T-helper 2 cell treated with Interferon-gamma antibody and Interleukin-4, amounts not matched to agents 5 μg/mL and 100 μg/mL, for 36 hours (primary cell): ENCODE data around the gene PEX10.

Experiments used
- DNase-seq: peaks from one replicate; pipeline ENCODE4 v3.0.0; 2021; ENCODE audit warnings: low spot score
- H3K27ac Mint-ChIP-seq: one replicate; pipeline ENCODE4 v1.8.0; 2021; ENCODE audit warnings: mild to moderate bottlenecking, mixed read lengths
- H3K27me3 Mint-ChIP-seq: one replicate; pipeline ENCODE4 v1.8.0; 2021; ENCODE audit warnings: low read depth, mixed read lengths
- H3K36me3 Mint-ChIP-seq: one replicate; pipeline ENCODE4 v1.8.0; 2021; ENCODE audit warnings: low read depth, mixed read lengths
- H3K4me1 Mint-ChIP-seq: one replicate; pipeline ENCODE4 v1.8.0; 2021; ENCODE audit warnings: low read depth, mixed read lengths
- H3K4me3 Mint-ChIP-seq: one replicate; pipeline ENCODE4 v1.8.0; 2022; ENCODE audit warnings: mild to moderate bottlenecking, moderate library complexity, mixed read lengths
- H3K9me3 Mint-ChIP-seq: one replicate; pipeline ENCODE4 v1.8.0; 2021; ENCODE audit warnings: mixed read lengths

Gene PEX10

DNA sequence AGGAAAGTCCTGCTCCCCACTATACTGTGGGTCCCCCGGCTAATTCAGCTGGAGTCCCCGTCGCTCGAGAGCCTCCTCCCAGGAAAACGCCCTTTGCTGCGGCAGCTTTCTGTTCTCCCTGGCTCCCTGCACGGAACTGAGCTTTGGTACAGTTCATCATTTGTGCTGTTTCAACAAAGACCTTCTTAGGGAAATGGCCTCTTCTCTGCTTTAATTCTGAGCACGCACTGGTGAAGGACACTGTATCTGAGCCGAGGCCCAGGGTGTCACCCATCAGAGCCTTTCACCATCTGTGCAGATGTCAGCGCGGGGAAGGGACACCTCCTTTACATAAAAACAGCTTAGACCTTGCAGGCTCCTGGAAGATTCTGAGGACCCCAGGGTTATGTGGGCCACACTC, 13.5 kb upstream of the PEX10 start:
- Mint-ChIP-seq H3K9me3 (peaks cover 6% of the 10 kb centered on the region), H3K27ac (no peak overlapping the region), H3K4me1 (no peaks in the 10 kb centered on the region), H3K27me3 (no peaks in the 10 kb centered on the region), H3K4me3 (no peak overlapping the region), H3K36me3 (peaks cover 1% of the 10 kb centered on the region)
- DNase-seq = no peak

DNA sequence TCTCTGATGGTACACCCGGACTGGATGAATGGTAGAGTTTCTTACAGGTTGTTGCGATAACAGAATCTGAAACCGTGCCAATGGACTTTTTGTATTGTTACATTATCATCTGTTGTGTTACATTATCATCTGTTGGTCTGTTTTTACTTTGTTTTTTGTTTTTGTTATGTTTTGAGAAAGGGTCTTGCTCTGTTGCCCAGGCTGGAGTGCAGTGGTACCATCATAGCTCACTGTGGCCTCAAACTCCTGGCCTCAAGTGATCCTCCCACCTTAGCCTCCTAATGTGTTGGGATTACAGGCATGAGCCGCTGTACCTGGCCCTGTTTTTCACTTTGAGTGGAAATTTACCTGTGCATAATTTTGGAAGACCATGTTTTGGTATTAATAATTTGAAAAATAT, 10.2 kb upstream of the PEX10 start:
- Mint-ChIP-seq H3K4me3 (no peak overlapping the region), H3K27ac (no peak overlapping the region), H3K36me3 (no peaks in the 10 kb centered on the region), H3K9me3 (no peaks in the 10 kb centered on the region), H3K27me3 (no peaks in the 10 kb centered on the region), H3K4me1 (no peaks in the 10 kb centered on the region)
- no peak for DNase-seq

DNA sequence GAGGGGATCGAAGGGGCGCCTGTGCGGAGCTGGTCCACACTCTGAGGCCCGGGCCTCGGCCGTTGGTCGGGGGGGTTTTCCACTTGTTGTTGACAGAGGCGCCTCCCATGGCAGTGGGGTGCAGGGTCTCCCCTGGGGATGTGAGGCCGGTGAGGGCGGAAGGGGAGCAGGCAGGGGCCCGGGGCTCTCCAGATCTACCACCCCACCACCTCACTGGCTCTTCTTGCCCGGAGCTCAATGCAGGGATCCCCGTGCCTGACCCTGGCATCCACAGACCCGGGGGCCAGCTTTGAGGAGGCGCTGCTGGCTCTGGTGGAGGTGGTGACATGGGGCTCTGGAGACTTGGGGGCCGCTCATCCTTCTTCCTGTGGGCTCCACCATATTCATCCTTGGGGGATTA, 7.1 kb upstream of the PEX10 start:
- H3K27me3 Mint-ChIP-seq = no peaks in the 10 kb centered on the region
- H3K4me3 Mint-ChIP-seq = no peak overlapping the region
- DNase-seq = no peak
- H3K4me1 Mint-ChIP-seq = peaks cover 16% of the 10 kb centered on the region
- peaks cover 3% of the 10 kb centered on the region for H3K36me3 Mint-ChIP-seq
- H3K27ac Mint-ChIP-seq = no peak overlapping the region
- H3K9me3 Mint-ChIP-seq = no peaks in the 10 kb centered on the region

DNA sequence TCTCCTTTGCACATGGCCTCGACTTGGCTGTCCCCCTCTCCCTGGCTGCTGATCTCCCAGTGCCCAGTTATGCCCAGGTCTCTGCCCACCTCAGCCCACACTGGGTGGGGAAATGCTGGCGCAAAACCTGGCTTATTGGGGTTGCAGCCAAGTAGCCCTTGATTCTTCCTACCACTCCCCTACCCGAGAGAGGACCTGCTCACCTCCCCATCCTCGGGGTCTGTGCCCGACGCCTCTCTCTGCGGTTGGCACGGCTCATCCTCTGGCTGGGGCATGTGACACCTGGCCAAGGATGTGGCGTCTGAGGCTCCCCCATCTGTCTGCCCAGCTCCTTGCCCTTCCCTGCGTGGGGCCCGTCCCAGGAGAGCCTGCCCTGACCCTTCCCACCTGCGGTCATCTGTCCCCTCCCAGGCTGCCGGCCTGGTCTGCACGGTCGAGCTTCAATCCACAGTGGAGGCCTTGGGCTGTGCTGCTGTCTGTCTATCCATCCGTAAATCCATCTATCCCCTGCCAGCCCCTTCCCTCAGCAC, 6.5 kb upstream of the PEX10 start:
- no peak for DNase-seq
- Mint-ChIP-seq H3K9me3 (no peaks in the 10 kb centered on the region), H3K4me1 (peaks cover 21% of the 10 kb centered on the region), H3K36me3 (peaks cover 3% of the 10 kb centered on the region), H3K27me3 (no peaks in the 10 kb centered on the region), H3K27ac (no peak overlapping the region), H3K4me3 (no peak overlapping the region)

DNA sequence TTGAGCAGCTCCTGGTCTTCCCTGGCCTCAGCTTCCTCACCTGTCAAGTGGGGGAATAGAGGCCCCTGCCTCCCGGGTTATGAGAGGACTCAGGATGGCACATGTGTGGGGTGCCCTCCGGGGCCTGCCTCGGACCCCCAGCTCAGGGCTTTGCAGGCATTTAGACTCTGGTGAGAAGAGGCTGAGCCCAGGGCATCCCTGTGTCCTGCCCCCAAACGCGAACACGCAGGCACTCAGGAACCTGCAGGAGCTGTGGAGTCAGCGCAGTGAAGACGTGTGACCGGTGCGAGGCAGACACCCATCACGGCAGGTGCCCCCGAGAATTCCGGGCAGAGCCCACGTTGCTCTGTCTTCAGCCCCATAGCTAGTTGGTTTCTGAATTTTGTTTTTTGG, 5.5 kb upstream of the PEX10 start:
- no peak overlapping the region for H3K27ac Mint-ChIP-seq
- H3K4me3 Mint-ChIP-seq = no peak overlapping the region
- no peaks in the 10 kb centered on the region for H3K9me3 Mint-ChIP-seq
- no peak for DNase-seq
- peaks cover 3% of the 10 kb centered on the region for H3K36me3 Mint-ChIP-seq
- no peaks in the 10 kb centered on the region for H3K27me3 Mint-ChIP-seq
- H3K4me1 Mint-ChIP-seq = peaks cover 21% of the 10 kb centered on the region

DNA sequence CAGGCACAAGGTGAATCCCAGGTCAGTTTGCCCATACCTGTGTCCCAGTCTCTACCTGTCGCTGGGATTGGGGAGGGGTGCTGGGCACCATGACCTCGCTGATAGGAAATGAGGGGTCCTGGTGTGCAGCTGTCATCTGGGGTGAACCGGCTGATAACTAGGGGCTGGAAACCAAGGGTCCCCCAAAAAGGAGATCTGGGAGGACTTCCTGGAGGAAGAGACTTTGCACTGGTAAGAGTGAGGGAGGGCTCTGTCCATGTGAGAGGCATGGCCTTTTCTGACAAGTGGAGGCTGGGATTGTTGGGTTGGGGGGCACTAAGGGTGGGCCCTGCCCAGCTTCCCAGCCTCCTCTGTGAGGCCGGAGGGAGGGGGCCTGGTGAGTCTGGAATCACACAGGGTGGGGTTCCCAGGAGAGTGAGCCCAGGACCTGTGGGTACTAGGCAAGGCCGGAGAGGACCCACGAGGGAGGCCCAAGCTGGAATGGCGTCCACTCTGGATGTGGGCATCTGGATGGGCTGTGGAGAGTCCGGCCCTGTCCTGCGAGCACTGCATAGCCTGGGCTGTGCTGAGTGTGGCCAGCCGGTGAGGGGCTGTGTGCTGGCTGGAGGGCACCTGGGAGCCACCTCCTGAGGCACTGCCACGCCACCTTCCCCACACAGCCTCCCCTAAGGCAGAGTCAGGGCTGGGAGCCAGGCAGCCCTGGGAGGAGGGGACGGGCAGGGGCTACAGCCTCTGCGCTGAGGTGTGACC, 4.9 kb upstream of the PEX10 start:
- no peak for DNase-seq
- Mint-ChIP-seq H3K27ac (peak overlapping the region; percentile 82), H3K4me1 (peaks cover 21% of the 10 kb centered on the region), H3K36me3 (peaks cover 3% of the 10 kb centered on the region), H3K27me3 (no peaks in the 10 kb centered on the region), H3K9me3 (no peaks in the 10 kb centered on the region), H3K4me3 (peak overlapping the region; percentile 81)

DNA sequence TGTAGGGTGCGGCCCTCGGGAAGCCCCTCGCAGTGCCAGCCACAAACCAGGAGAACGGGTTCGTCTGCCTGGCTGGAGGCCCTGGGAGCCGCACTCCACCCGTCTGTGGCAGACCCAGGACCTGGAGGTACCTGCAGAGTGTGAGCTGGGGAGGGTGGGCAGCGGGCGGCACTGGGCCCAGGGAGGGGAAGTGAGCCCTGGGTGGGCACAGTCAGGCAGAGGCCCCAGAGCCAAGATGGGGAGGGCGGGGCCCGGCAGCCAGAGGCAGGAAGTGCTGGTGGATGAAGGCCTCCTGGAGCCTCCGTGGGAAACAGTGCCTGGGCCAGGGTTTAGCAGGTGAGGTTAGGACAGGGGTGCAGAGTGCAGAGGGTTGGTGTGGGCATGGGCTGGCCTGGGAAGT, 4.0 kb upstream of the PEX10 start:
- H3K4me1 Mint-ChIP-seq = peaks cover 21% of the 10 kb centered on the region
- H3K27ac Mint-ChIP-seq = peak overlapping the region; percentile 82
- no peak for DNase-seq
- H3K27me3 Mint-ChIP-seq = no peaks in the 10 kb centered on the region
- no peaks in the 10 kb centered on the region for H3K9me3 Mint-ChIP-seq
- H3K4me3 Mint-ChIP-seq = peak overlapping the region; percentile 81
- H3K36me3 Mint-ChIP-seq = peaks cover 3% of the 10 kb centered on the region

DNA sequence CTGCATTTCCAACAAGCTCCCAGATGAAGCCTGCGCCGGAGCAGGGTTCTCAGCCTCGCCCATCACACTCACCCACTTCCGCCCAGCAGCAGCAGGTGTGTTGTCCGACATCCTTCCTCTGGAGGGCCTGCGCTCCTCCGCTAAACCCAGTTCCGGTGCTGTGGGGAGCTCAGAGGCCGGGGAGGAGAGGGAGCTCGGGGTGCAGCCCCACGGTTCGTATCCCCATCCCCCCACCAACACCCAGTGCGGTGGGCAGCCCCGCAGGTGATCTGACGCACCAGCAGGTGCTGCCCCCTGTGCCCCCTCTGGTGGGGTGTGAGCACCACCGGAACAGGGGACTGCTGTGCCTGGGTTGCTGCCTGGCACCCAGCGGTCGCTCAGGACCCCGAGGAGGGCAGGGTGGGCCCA, 3.4 kb upstream of the PEX10 start:
- no peaks in the 10 kb centered on the region for H3K9me3 Mint-ChIP-seq
- H3K4me3 Mint-ChIP-seq = peak overlapping the region; percentile 81
- peaks cover 24% of the 10 kb centered on the region for H3K4me1 Mint-ChIP-seq
- no peaks in the 10 kb centered on the region for H3K27me3 Mint-ChIP-seq
- H3K27ac Mint-ChIP-seq = peak overlapping the region; percentile 82
- peaks cover 3% of the 10 kb centered on the region for H3K36me3 Mint-ChIP-seq
- peak; percentile 35 for DNase-seq

DNA sequence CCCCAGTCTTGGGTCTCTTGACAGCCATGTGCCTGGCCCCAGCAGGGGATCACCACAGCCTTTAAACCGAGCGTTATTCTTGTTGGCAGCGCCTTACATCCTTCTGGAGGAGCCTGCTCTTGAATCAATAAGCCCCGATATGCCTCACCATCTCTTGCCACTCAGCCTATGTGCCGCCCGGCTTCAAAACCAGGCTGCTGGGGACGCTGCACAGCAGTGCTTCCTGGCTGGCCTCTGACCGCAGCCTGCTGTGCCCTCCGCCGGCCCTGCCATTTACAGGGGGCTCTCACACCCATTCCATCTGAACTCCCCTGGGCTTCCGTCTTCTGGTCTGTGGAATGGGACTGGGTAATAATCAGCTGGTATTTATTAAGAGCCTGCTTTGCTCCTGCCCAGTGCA, 3.0 kb upstream of the PEX10 start:
- DNase-seq = no peak
- Mint-ChIP-seq H3K4me3 (peak overlapping the region; percentile 81), H3K27ac (peak overlapping the region; percentile 82), H3K4me1 (peaks cover 24% of the 10 kb centered on the region), H3K9me3 (no peaks in the 10 kb centered on the region), H3K36me3 (peaks cover 3% of the 10 kb centered on the region), H3K27me3 (no peaks in the 10 kb centered on the region)

DNA sequence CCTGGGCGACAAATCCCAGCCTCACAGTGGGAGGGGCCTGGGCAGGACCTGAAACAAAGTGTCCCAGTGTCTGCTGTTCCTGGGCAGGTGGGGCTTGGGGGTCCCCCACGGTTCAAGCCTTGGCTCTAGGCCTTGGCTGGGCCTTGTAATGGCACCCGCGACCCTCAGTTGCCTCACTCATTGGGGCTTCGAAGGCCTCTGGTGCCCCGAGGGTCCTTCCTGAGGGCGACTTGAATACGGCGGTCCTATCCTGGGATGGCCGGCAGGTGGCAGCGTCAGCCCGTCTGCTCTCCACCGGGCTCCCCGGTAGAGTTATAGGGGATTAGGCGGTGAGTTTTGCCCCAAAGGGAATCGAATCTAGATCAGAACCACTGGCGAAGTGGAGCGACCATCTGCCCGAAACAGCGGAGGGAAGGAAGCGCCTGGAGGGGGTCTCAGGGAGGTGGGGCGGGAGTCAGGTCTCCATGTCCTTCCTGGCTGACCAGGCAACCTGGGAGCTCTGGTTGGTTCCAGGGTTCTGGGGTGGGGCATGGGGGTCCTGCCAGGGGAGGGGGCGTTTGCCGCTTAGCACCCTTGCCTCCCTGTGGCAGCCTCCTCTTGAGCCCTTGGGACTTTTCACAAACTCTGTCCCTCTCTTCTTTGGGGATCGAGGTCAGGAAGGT, 2.1 kb upstream of the PEX10 start:
- peaks cover 24% of the 10 kb centered on the region for H3K4me1 Mint-ChIP-seq
- peak overlapping the region; percentile 86 for H3K4me3 Mint-ChIP-seq
- peak overlapping the region; percentile 76 for H3K27ac Mint-ChIP-seq
- no peaks in the 10 kb centered on the region for H3K27me3 Mint-ChIP-seq
- DNase-seq = peak; percentile 72
- peaks cover 3% of the 10 kb centered on the region for H3K36me3 Mint-ChIP-seq
- H3K9me3 Mint-ChIP-seq = no peaks in the 10 kb centered on the region

DNA sequence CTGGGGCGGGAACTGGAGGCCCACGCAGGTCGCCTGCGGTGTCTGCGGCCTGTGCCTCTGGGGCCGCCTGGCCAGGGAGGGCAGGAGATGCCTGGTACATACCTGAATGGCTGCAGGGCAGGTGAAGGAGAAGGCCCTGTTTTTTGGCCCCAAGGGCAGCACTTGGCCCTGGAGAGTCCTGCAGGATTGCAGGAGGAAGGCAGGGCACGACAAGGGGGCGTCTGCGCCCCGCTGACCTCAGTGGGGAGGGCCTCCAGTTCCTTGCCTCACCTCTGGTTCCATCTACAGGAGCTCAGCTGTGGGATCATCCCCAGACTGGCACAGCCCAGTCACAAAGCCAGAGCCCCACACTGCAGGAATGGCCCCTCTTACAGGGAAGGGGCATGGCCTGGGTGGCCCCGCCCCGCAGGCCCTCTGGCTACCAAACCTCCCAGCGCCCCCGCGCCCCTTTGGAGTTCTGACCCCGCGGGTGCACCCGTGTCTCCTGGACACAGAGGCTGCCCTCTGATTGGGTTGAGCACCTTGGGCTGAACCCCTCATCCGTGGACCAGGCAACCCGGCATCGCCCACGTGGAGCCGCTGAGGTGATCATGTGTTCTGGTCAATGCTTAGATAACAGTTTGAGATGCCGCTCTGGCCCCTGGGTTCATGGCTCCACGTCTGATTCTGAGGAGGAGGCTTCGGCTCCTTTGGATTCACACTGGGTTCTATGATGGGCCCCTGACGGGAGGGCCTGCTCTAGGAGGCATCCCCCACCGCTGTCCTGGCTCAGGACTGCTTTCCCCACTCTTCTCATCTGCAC, 1.3 kb upstream of the PEX10 start:
- H3K36me3 Mint-ChIP-seq = peaks cover 3% of the 10 kb centered on the region
- H3K4me3 Mint-ChIP-seq = peak overlapping the region; percentile 86
- no peaks in the 10 kb centered on the region for H3K9me3 Mint-ChIP-seq
- DNase-seq = peak; percentile 15
- H3K27ac Mint-ChIP-seq = peak overlapping the region; percentile 76
- no peaks in the 10 kb centered on the region for H3K27me3 Mint-ChIP-seq
- peaks cover 24% of the 10 kb centered on the region for H3K4me1 Mint-ChIP-seq

DNA sequence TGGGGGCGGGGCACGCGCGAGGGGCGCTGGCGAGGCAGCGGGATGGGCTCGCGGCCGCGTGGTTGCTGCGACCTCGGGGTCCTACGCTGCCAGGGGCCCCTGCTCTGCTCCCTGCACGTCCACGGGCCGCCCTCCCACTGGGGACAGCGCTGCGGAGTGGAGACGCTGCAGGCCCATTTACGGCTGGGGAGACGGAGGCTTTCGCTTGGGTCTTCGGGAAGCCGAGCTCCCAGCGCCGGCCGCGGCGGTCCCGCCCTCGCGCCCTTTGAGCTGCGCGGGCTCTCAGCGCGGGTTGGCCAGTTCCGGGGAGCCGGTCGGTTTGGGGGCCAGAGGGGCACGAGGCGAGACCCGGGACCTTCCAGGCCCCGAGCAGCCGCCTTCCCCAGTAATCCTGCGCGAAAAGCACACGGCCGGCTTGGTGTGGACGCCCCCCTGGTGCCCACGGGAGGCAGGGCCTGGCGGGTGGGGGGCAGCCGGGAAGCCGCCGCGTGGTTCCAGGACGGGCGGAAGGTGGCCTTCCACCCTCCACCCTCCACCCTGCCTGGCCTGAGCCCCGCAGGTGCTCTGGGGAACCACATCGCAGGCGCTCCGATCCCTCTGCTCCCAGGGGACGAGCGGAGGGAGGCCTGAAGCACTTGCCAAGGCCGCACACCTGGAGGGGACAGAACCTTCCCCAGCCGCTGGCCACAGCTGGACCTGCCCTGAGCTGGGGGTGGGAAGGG, 570 bp upstream of the PEX10 start:
- H3K36me3 Mint-ChIP-seq = peaks cover 3% of the 10 kb centered on the region
- peak overlapping the region; percentile 75 for H3K27ac Mint-ChIP-seq
- H3K27me3 Mint-ChIP-seq = no peaks in the 10 kb centered on the region
- H3K4me1 Mint-ChIP-seq = peaks cover 24% of the 10 kb centered on the region
- DNase-seq = no peak
- peak overlapping the region; percentile 86 for H3K4me3 Mint-ChIP-seq
- no peaks in the 10 kb centered on the region for H3K9me3 Mint-ChIP-seq

DNA sequence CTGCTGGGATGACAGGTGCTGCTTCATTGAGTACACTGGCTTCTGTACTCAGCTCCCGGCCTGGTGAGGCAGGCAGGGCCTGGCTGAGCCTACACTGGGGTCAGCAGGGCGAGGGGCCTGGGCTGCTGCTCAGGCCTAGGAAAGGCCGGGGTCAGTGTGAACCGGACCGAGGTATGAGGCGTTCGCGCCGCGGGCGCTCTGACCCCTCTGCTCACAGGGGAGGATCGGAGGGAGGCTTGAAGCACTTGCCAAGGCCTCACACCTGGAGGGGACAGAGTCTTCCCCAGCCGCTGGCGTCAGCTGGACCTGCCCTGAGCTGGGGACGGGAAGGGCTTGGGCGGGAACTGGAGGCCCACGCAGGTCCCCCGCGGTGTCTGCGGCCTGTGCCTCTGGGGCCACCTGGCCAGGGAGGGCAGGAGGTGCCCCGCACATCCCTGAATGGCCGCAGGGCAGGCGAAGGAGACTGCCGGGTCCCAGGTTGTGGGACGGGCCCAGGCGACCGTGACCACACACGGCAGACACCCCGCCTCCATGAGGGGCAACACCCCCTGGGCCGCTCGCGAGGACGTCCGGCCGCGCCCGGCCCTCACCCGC, 466 bp downstream of the PEX10 start:
- Mint-ChIP-seq H3K36me3 (peaks cover 5% of the 10 kb centered on the region), H3K4me3 (peak overlapping the region; percentile 90), H3K9me3 (no peaks in the 10 kb centered on the region), H3K27ac (peak overlapping the region; percentile 88), H3K4me1 (peaks cover 20% of the 10 kb centered on the region), H3K27me3 (no peaks in the 10 kb centered on the region)
- DNase-seq = peak; percentile 17
